HEK293T (cell line): ENCODE measurements around the gene FSD1L.

Source experiments
- BHLHE40 ChIP-seq: fragments of 450-650 bp; IDR thresholded peaks from 2 replicates; pipeline ENCODE4 v1.6.1; 2016; ENCODE audit warnings: mild to moderate bottlenecking, moderate library complexity, borderline replicate concordance
- ELF4 ChIP-seq: fragments of 450-650 bp; IDR thresholded peaks from 2 replicates; pipeline ENCODE4 v1.6.1; 2017; ENCODE audit warnings: antibody characterized with exemption
- FOXA1 ChIP-seq: fragments of 450-650 bp; IDR thresholded peaks from 2 replicates; pipeline ENCODE4 v1.6.1; 2016; ENCODE audit warnings: mild to moderate bottlenecking
- FOXK2 ChIP-seq: fragments of 450-650 bp; IDR thresholded peaks from 2 replicates; pipeline ENCODE4 v1.6.1; 2016; ENCODE audit warnings: mild to moderate bottlenecking
- FOXM1 ChIP-seq: fragments of 450-650 bp; IDR thresholded peaks from 2 replicates; pipeline ENCODE4 v1.6.1; 2017; ENCODE audit warnings: mild to moderate bottlenecking, borderline replicate concordance
- HDGF ChIP-seq: fragments of 450-650 bp; IDR thresholded peaks from 2 replicates; pipeline ENCODE4 v1.6.1; 2017; ENCODE audit warnings: antibody characterized with exemption, borderline replicate concordance
- L3MBTL2 ChIP-seq: fragments of 450-650 bp; conservative IDR thresholded peaks from 2 replicates; pipeline ENCODE4 v1.6.1; 2016; ENCODE audit warnings: mild to moderate bottlenecking
- LEF1 ChIP-seq: fragments of 450-650 bp; IDR thresholded peaks from 2 replicates; pipeline ENCODE4 v1.6.1; 2017; ENCODE audit warnings: mild to moderate bottlenecking, borderline replicate concordance
- NFRKB ChIP-seq: fragments of 450-650 bp; IDR thresholded peaks from 2 replicates; pipeline ENCODE4 v1.6.1; 2016; ENCODE audit warnings: mild to moderate bottlenecking, moderate library complexity
- SP1 ChIP-seq: fragments of 450-650 bp; IDR thresholded peaks from 2 replicates; pipeline ENCODE4 v1.6.1; 2017
- SUZ12 ChIP-seq: fragments of 450-650 bp; IDR thresholded peaks from 2 replicates; pipeline ENCODE4 v1.6.1; 2016; ENCODE audit warnings: mild to moderate bottlenecking
- TARDBP ChIP-seq: fragments of 450-650 bp; IDR thresholded peaks from 2 replicates; pipeline ENCODE4 v1.6.1; 2016
- ZNF384 ChIP-seq: fragments of 450-650 bp; IDR thresholded peaks from 2 replicates; pipeline ENCODE4 v1.6.1; 2016
- TF ChIP-seq, protein P1 (sequence below): fragments of 450-650 bp; IDR thresholded peaks from 2 replicates; pipeline ENCODE4 v1.6.1; 2016

DNA sequence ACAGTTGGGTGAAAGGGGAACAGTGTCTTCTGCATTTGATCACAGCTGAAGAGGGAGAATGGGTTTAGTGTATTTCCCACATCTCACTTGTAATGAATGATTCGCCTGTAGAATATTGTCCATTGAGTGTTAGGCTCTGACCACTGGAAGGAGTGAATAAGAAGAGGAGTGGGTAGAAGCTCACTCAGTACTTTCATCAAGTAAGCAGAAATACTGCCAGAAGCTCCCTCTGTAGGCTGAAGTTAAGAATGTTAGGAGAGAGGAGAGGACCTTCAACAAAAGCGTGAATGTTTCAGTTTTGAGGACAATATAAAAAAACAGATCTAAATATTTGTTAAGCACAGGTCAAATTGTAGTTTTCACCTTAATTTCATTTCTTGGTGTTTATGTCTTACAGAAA, 27.5 kb downstream of the FSD1L start:
- TF ChIP-seq FOXK2 (no peak), FOXM1 (no peak), ELF4 (no peak), SUZ12 (no peak), SP1 (no peak), ZNF384 (no peak), TARDBP (no peak), NFRKB (no peak), BHLHE40 (no peak), FOXA1 (no peak), L3MBTL2 (no peak), HDGF (no peak), LEF1 (no peak)
- TF ChIP-seq, protein P1, sequence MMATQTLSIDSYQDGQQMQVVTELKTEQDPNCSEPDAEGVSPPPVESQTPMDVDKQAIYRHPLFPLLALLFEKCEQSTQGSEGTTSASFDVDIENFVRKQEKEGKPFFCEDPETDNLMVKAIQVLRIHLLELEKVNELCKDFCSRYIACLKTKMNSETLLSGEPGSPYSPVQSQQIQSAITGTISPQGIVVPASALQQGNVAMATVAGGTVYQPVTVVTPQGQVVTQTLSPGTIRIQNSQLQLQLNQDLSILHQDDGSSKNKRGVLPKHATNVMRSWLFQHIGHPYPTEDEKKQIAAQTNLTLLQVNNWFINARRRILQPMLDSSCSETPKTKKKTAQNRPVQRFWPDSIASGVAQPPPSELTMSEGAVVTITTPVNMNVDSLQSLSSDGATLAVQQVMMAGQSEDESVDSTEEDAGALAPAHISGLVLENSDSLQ, result no peak
